ENCODE measurements around the gene RNF223.
"Not testable (repeated sequence)": the region's sequence is repeated elsewhere in the genome, so short reads cannot be mapped to it uniquely, and the experiment has no call there.

RNF223 gene

DNA sequence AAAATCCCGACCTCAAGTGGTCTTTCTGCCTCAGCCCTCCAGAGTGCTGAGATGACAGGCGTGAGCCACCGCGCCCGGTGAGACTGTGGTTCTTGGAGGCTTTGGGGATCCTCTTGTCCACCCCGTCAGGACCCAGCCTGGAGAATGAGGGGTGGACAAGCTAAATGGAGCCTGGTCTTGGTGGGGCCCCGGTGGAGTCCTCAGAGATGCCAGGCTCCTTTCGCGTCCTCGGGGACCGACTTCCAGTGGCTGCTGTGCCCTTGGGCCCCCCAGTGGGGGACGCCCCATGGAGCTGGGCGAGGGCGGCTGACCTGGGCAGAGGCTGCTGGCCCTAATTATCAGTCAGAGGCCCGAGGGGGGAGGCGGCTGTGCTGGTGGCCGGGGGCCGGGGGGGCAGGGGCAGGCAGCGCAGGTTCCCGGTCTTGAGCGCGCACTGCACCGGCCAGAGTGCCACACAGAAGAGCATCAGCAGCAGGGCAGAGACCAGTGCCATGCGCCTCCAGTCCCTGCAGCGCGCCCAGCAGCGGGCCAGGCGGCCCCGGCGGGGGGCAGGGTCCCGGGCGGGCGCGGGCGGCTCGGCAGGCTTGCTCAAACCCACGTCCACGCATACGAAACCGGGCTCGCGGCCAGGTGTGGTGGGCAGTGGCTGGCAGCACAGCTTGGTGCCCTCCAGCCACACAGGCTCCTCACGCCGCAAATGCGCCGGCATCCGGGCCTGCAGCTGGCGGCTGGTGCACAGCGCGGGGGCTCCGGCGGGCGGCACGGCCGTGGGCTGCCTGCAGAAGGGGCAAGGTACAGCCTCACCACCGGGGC is 2.4 kb downstream of the RNF223 start:
- no peak for DNase-seq

DNA sequence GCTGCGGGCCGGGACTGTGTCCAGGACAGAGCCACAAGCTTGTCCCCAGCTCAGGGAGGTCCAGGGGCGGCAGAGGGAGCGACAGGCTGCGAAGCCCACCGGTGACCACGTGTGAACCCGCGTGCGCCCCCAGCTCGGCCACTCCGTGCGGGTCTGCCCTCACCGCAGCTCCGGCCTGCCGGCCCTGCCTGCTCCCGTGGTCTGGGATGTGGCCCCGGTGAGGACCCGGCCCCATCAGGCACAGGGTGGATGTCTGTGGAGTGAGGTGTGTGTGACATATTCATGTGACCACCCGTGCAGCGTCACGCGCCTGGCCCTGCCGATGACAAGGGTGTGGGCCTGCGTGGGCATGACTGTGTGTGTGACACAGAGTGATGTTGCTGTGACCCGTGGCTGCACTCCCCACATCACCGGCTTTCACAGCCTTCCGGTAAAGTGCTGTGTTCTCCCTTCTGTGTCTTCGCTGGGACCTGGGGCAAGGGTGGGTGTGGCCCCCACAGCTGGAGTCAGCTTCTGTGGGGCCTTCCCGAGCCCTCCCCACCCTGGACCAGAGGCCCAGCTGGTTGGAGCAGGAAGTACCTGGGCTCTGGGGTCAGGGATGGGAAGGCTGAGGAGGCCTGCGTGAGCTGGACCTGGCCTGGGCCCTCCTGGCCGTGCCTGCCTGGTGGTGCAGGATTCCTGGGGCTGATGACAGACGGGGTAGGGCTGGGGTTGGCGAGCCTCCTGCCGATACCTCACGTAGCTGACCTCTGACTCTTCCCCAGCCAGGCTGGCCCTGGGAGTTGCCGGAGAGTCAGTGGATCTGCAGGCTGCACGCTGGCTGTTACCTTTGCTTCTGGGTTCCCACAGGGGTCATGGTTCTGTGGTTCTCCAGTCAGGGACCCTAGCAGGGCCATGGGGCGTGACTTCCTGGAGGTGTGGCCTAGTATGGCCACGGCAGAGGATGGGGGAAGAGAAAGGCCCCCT is 4.1 kb downstream of the RNF223 start:
- DNase-seq, result no peak

DNA sequence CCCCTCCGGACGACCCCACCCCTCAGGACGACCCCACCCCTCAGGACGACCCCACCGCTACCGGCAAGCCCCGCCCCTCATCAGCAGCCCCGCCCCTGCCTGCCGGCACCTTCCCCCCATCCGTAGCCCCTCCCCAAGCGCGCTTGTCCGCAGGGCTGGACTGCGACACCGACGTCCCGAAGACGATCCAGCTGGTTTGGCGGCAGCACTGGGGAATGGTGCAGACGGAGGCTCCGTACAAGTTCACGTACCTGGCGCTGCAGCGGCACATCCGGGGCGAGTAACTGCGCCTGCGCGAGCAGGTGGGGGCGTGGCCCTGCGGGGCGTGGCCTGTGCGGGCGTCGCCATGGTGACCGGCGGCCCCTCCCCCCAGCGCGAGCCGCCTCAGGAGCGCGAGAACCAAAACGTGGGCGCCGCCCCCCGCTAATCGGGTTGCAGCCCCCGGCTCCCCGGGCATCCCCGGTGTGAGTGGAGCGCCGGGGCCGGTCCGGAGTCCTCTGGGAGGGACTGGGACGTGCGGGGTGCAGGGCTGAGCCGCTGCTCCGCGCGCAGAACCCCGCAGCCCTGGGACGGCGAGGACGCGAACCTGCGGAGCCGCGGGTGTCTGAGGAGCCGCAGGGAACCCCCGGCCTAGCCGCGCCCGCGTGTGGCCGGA is 4.9 kb downstream of the RNF223 start:
- peak; percentile 79 to 90 (median 84) for DNase-seq

DNA sequence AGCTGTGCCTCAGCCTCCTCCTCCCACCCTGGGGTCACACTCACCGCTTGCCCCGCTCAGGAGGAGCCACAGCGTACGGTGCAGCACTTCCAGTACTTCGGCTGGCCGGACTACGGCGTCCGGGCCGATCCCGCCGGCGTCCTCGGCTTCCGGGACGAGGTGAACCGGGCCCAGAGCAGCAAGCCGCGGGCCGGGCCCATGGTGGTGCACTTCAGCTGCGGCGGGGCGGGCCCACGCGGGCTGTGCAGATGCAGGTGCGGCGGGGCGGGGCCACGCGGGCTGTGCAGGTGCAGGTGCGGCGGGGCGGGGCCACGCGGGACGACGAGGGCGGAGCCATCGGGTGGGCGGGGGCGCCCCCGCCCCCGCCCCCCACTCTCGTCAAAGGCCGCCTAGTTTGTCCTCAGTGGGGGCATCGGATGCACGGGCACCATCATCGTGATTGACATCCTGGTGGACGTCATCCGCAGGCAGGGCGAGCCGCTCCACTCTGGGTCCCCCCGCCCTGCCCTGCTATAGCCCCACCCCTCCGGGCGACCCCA is 5.5 kb downstream of the RNF223 start:
- peak in 4 of 5 donors; percentile 40 to 71 (median 55) for DNase-seq

DNA sequence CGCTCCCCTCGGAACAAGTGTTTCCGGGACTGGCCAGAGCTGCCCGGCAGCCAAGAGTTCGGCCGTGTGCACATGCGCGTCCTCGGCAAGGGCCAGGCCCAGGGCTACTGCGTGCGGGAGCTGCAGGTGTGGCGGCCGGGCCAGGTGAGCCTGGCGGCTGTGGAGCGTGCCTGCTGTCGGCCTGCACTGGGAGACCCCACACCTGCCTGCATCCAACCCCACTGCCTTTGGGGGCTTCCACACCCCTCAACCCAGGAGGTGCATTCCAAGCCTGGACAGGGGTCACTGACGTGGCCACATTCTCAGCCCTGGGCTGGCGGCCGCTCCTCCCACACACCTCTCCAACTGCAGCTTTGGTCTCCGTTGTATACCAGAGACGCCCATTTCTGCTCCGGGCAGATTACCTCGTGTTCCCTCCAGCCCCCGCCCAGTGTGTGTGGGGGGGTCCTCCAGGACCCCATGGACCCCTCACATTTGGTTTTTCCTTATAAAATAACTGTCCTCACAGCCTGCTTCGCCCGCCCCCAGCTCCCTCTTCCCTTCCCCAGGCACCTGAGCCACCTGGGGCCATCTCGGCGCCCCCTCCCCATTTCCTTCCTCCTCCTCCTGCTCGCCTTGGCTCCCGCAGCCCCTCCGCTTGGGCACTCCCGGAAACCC is 6.1 kb downstream of the RNF223 start:
- DNase-seq, result no peak

DNA sequence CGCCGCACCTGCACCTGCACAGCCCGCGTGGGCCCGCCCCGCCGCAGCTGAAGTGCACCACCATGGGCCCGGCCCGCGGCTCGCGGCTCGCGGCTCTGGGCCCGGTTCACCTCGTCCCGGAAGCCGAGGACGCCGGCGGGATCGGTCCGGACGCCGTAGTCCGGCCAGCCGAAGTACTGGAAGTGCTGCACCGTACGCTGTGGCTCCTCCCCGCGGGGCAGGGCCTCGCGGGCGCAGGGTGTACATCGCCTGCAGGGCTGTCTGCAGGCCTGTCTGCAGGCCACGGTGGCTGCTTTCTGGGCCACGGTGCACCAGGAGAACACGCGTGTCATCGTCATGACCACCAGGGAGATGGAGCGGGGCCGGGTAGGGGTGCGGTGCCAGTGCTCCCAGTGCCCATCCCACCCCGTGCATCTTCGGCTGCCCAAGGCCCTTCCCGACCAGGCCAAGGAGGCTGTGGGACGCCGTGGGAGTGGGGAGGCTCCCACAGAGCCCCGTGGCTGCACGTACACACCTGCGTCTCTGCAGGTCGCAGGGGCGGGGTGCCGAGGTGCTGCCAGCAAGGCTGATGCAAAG is 6.7 kb downstream of the RNF223 start:
- no peak for DNase-seq

DNA sequence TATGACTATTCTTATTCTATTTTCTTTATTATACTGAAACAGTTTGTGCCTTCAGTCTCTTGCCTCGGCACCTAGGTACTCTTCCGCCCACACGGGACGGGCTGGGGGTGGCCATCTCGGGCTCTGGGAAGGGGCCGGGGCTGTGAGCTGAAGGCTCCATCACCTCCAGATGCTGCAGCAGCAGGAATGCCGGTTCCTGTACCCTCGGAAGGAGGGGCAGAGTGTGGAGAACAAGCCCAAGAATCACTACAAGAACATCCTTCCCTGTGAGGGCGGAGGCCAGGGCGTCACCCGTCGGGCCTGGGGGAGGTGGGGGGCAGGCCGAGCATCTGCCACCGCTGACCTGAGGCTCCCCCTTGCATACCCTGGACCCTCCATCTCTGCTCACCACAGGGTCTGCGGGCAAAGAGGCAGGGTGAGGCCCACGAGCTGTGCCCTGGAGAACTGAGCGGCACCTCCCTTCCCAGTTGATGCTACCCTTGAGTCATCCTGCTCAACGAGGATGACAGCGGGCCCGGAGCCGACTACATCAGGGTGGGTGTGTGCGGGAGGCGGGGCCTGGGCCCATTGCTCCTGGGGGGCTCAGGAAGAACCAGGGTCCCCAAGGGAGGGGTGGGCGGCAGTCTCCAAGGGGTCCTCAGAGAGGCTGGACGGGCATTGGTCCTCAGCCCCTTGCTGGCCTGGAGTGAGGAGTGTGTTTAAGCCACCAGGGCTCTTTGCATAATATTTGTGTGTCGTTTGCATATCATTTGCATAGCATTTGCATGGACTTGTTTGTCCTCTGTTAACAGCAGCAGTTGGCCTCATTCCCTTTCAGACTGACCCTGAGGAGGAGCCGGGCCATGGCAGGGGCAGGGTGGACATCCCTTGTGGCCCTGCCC is 7.5 kb downstream of the RNF223 start:
- DNase-seq, result no peak

DNA sequence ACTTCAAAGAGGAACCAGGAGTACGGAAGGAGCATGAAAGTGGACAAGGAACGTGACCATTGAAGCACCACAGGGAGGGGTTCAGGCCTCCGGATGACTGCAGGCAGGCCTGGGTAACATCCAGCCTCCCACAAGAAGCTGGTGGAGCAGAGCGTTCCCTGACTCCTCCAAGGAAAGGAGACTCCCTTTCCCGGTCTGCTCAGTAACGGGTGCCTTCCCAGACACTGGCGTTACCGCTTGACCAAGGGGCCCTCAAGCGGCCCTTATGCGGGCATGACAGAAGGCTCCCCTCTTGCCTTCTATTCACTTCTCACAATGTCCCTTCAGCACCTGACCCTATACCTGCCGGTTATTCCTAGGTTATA is 8.2 kb downstream of the RNF223 start:
- not testable (repeated sequence) for DNase-seq

DNA sequence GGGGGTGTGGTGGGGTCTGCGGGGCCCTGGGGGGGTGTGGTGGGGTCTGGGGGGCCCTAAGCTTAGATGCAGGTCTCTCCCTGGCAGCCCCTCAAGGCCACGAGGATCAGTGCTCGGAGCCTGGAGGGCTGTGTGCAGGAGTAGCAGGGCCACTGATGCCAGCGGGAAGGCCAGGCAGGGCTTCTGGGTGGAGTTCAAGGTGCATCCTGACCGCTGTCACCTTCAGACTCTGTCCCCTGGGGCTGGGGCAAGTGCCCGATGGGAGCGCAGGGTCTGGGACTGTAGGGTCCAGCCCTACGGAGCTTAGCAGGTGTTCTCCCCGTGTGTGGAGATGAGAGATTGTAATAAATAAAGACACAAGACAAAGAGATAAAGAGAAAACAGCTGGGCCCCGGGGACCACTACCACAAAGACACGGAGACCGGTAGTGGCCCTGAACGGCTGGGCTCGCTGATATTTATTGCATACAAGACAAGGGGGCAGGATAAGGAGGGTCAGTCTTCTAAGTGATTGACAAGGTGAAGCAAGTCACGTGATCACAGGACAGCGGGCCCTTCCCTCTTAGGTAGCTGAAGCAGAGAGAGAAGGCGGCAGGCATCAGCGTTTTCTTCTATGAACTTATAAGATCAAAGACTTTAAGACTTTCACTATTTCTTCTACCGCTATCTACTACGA is 8.7 kb downstream of the RNF223 start:
- no peak for DNase-seq

DNA sequence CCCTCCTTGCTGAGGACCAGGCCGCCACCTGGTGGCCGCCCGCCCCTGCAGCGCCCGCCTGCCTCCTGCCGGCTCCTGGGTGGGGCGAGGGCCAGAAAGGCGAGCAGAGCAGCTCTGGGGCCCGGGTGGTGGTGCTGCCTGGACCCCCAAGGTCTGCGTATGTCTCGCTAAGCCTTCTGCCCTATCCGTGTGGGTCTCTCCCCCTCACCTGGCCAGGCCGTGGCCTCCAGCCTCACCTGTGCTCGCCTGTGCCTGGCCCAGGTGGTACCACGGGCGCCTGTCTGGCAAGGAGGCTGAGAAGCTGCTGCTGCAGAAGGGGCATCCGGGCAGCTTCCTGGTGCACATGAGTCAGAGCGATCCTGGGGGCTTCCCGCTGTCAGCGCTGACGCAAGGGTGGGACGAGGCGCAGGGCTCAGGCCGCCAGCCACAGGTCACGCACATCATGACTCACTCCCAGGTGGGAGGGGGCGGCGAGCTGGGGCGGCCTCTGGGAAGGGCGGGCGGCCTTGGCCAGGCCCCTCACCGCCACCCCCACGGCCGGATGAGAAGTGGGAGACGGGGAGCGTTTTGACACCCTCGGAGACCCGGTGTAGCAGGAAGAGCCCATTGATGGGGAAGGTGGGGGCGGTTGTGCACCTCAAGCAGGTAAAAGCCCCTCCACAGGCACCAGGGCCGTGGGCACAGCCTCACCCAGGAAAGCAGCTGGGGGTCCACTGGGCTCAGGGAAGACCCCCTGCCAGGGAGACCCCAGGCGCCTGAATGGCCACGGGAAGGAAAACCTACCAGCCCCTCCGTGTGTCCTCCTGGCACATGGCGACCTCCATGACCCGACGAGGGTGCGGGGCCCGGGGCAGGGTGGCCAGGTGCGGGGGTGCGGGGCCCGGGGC is 9.9 kb downstream of the RNF223 start:
- DNase-seq, result peak; percentile 48 to 93 (median 67)

DNA sequence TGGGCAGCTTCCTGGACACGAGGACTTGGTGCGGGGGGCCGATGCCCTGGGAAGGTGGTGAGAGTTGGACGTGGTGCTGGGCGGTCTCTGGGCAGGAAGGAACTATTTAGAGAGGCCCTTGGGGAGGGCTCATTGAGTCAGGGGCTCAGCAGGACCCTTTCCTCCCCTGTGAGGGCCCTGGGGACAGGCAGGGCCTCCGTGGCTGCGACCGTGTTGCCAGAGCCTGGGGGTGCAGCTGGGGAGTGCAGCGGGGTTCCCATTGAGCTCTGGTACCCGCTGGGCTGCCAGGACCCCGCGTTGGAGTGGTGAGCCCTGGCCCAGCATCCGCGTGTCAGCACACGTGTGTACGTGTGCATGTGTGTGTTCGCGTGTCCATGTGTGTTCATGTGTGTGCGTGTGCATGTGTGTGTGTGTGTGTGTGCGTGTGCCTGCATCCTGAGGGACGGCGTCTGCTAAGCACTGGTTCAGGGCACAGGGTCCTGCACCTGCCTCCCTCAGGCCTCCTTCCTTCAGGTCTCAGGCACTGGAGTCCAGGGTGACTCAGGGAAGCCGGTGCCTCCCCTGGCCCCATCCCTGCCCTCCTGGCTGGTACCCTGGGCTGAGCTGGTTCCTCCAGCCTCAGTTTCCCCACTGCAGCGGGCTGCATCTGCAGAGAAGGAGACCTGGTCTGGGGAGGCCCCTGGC is 10.7 kb downstream of the RNF223 start:
- no peak for DNase-seq

DNA sequence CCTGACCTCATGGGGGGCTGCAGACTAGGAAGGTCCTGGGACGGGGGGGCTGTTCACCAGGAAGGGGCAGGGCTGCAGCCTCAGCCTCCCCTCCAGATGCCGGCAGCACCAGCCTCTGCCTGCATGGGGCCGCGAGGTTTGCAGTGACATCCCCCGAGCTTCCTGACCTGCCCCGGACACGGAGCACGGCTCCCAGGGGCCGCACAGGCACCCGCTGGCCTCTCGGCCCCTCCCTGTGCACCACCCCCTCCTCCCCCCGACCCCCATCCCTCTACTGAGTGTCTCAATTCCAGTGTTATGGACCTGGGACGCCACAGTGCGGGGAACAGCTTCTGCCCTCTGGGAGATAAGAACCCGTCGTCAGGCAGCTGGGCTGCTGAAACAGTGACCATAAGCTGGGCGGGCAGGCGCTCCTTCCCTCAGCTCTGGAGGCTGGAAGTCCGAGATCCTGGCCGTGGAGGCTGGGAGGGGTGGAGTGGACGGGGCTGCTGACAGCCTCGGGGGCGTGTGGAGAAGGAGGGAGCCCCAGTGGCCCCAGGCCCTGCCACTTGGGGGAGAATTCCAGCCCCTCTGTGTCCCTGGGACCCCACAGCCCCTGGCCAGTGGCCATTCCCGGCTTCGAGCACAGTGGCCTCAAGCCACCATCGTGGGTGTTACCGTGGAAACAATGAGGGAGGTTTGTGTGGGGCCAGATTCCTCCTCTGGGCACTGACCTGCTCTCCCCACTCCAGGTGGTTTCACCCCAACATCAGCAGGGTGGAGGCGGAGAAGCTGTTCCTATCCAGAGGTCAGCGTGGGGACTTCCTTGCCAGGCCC is 11.6 kb downstream of the RNF223 start:
- DNase-seq, result no peak

DNA sequence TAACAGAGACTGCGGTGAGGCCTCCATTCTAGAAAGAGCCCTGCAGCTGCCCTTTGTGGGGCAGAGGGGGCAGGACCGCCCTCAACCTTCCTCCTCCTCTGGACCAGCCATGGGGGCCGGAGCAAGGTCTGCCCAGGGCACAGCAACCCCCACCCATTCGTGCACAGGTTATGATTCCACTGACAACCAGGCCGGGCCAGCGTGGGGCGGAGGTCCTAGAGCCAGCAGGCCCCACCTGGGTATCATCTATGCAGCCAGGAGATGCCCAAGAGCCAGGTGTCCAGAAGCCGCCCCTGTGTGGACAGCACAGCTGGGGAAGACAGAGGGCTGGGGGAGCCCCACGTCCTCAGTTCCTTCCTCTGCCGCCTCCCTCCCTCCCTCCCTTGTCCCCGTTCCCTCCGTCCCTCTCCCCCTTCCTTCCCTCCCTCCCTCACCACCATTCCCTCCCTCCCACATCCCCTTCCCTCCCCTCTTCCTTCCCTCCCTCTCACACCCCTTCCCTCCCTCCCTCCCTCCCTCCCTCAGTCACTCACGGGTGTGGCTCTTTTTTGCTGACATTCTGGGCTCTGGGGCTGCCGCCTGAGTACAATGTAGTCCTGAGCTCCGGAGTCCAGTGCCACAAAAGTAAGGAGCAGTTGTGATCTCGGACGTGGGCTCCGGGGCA is 12.3 kb downstream of the RNF223 start:
- DNase-seq, result peak in 1 of 5 donors; percentile 41

DNA sequence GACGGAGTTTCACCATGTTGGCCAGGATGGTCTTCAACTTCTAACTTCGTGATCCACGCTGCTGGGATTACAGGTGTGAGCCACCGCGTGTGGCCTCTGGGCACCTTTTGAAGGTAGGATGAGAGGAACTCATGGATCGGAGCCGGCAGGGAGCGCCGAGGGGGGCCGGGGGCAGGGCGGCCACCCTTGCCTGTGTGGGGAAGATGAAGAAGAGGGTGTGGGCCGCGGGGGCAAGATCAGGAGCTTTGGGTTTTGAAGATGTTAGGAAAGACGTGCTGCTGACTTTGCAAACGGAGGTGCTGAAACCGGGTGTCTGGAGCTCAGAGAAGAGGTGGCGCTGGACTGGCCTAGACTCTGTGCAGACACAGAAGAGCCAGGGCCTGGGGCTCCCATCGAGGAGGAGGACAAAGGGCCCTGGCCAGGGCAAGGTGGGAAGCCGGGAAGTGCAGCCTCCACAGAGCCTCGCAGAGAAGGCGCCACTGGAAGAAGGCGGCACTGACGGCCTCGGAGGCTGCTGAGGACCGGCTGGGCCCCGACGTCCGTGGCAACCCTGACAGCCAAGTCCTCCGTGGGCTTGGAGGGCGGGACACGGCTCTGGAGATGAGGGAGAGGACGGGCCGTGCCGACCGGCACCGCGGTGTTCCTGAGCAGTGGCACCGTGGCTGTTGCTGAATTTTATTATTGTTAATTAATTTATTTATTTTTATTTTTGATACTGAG is 13.7 kb downstream of the RNF223 start:
- DNase-seq, result no peak

DNA sequence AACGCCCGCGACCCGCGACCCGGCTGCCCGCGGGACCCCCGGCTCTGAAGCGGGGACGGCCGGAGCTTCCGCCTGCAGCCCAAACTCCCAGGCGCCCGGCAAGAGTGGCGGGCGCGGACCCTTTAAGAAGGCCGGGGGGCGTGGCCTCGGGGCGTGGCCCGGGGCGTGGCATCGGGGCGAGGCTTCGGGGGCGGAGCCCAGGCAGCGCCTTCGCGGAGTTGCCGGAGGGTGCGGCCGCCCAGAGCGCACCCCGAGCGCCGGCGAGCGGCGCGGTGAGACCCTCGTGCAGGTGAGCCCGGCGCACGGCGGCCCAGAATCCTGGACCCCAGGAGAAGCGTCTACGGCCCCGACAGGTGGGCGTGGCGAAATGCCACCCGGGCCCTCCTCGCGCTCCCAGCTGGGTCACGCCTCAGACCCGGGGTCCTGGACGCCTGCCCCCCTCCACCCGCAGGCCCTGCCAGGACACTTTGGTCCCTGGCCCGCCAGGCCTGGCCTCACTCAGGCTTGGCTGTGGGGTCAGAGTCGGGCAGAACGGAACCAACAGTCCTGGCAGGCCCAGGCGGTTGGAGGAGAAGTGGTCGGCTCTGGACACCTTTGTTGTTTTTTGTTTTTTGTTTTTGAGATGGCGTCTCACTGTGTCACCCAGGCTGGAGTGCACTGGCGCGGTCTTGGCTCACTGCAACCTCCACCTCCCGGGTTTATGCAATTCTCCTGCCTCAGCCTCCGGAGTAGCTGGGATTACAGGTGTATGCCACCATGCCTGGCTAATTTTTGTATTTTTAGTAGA is 14.4 kb downstream of the RNF223 start:
- peak; percentile 68 to 87 (median 81) for DNase-seq
